Karpas-422 (cell line): ENCODE measurements around the gene AP5Z1. TPM values are rescaled to one million over a fixed set of nuclear protein-coding genes. Genes with fewer than 3 reads are reported as not detected.
"Not testable (repeated sequence)": the region's sequence is repeated elsewhere in the genome, so short reads cannot be mapped to it uniquely, and the experiment has no call there.

Source experiments
- DNase-seq: peaks from one replicate; pipeline ENCODE4 v3.0.0-alpha.2; 2015
- H2AFZ ChIP-seq: fragments of 200-600 bp; sonication (generic); 2 replicates; pipeline ENCODE4 v1.6.1; 2014; ENCODE audit warnings: antibody characterized with exemption, low read length, mixed read lengths
- H3K27ac ChIP-seq: fragments of 200-600 bp; sonication (generic); 2 replicates; pipeline ENCODE4 v1.5.1; 2014; ENCODE audit warnings: mild to moderate bottlenecking, low read length, moderate library complexity
- H3K27me3 ChIP-seq: fragments of 200-600 bp; sonication (generic); 2 replicates; pipeline ENCODE4 v1.6.1; 2014; ENCODE audit warnings: low read length, mixed read lengths
- H3K36me3 ChIP-seq: fragments of 200-600 bp; sonication (generic); 2 replicates; pipeline ENCODE4 v1.6.1; 2014; ENCODE audit warnings: low read length, mixed read lengths; ENCODE audit not compliant: insufficient read depth
- H3K4me1 ChIP-seq: fragments of 200-600 bp; sonication (generic); 2 replicates; pipeline ENCODE4 v1.6.1; 2014; ENCODE audit warnings: mild to moderate bottlenecking, low read length, mixed read lengths
- H3K4me2 ChIP-seq: fragments of 200-600 bp; sonication (generic); 2 replicates; pipeline ENCODE4 v1.6.1; 2014; ENCODE audit warnings: low read length, low read depth, mild to moderate bottlenecking; ENCODE audit not compliant: poor library complexity, severe bottlenecking
- H3K4me3 ChIP-seq: fragments of 200-600 bp; sonication (generic); 2 replicates; pipeline ENCODE4 v1.5.1; 2014; ENCODE audit warnings: mild to moderate bottlenecking, antibody characterized with exemption, low read length, mixed read lengths
- H3K79me2 ChIP-seq: fragments of 200-600 bp; sonication (generic); 2 replicates; pipeline ENCODE4 v1.6.1; 2014; ENCODE audit warnings: mild to moderate bottlenecking, low read length, mixed read lengths
- H3K9ac ChIP-seq: fragments of 200-600 bp; sonication (generic); 2 replicates; pipeline ENCODE4 v1.6.0; 2014; ENCODE audit warnings: low read length
- H3K9me2 ChIP-seq: fragments of 200-600 bp; sonication (generic), shearing (Covaris generic); replicated peaks from 2 replicates; pipeline ENCODE4 v1.6.0; 2014; ENCODE audit warnings: mild to moderate bottlenecking, low read length, moderate library complexity; ENCODE audit not compliant: insufficient read depth
- H3K9me3 ChIP-seq: fragments of 300-700, 200-600 bp; sonication (generic); 2 replicates; pipeline ENCODE4 v1.6.1; 2014; ENCODE audit warnings: low read length, mixed read lengths
- H4K20me1 ChIP-seq: fragments of 200-600 bp; sonication (generic); 2 replicates; pipeline ENCODE4 v1.6.1; 2014; ENCODE audit warnings: mild to moderate bottlenecking, antibody characterized with exemption, low read length, low read depth; ENCODE audit not compliant: insufficient read depth
- total RNA-seq: library from RNA; depleted of rRNA; stranded (reverse); fragments of >200 nt; shearing (Covaris generic); gene quantifications from 2 replicates; pipeline ENCODE4 v1.2.3, GENCODE V29; 2014; ENCODE audit warnings: low replicate concordance

Gene AP5Z1
- total RNA-seq, 1 experiment from 2014 or later: 14.5 TPM

- not testable (repeated sequence) for H3K27me3 ChIP-seq, H3K4me1 ChIP-seq, H3K9me2 ChIP-seq, H3K9me3 ChIP-seq, H3K4me3 ChIP-seq, DNase-seq, H3K27ac ChIP-seq, H3K4me2 ChIP-seq, H3K36me3 ChIP-seq, H3K79me2 ChIP-seq, H2AFZ ChIP-seq, H4K20me1 ChIP-seq, H3K9ac ChIP-seq
These were observed 18.7 kb downstream of the AP5Z1 start for GRCh38 chr7:4794171-4794570.

GRCh38 chr7:4794591-4795350, 19.3 kb downstream of the AP5Z1 start:
- H3K27ac ChIP-seq: no peak overlapping the region
- no peak overlapping the region for H3K9ac ChIP-seq
- no peak for DNase-seq
- H3K27me3 ChIP-seq: no peaks in the 10 kb centered on the region
- H3K79me2 ChIP-seq: no peaks in the 10 kb centered on the region
- H4K20me1 ChIP-seq: no peaks in the 10 kb centered on the region
- H3K4me1 ChIP-seq: no peaks in the 10 kb centered on the region
- H2AFZ ChIP-seq: no peak overlapping the region
- no peaks in the 10 kb centered on the region for H3K9me3 ChIP-seq
- no peak overlapping the region for H3K4me3 ChIP-seq
- no peak overlapping the region for H3K4me2 ChIP-seq
- H3K9me2 ChIP-seq: no peaks in the 10 kb centered on the region
- no peaks in the 10 kb centered on the region for H3K36me3 ChIP-seq

GRCh38 chr7:4796453-4796852, 21.0 kb downstream of the AP5Z1 start:
- H3K4me2 ChIP-seq: no peak overlapping the region
- no peaks in the 10 kb centered on the region for H3K79me2 ChIP-seq
- H3K9ac ChIP-seq: no peak overlapping the region
- no peaks in the 10 kb centered on the region for H3K36me3 ChIP-seq
- no peaks in the 10 kb centered on the region for H3K27me3 ChIP-seq
- no peak overlapping the region for H2AFZ ChIP-seq
- H3K27ac ChIP-seq: no peak overlapping the region
- H4K20me1 ChIP-seq: no peaks in the 10 kb centered on the region
- H3K4me3 ChIP-seq: no peak overlapping the region
- no peaks in the 10 kb centered on the region for H3K4me1 ChIP-seq
- no peak for DNase-seq
- no peaks in the 10 kb centered on the region for H3K9me2 ChIP-seq
- H3K9me3 ChIP-seq: no peaks in the 10 kb centered on the region

GRCh38 chr7:4797858-4798705, 22.7 kb downstream of the AP5Z1 start:
- Histone ChIP-seq H4K20me1 (no peaks in the 10 kb centered on the region), H3K4me3 (no peak overlapping the region), H3K9ac (no peak overlapping the region), H3K9me2 (no peaks in the 10 kb centered on the region), H3K27ac (no peak overlapping the region), H3K9me3 (no peaks in the 10 kb centered on the region), H3K27me3 (no peaks in the 10 kb centered on the region), H2AFZ (no peak overlapping the region), H3K4me2 (no peak overlapping the region), H3K4me1 (no peaks in the 10 kb centered on the region), H3K79me2 (no peaks in the 10 kb centered on the region), H3K36me3 (no peaks in the 10 kb centered on the region)
- DNase-seq: peak; percentile 86

GRCh38 chr7:4798706-4799235, 23.3 kb downstream of the AP5Z1 start:
- Histone ChIP-seq H3K4me1 (no peaks in the 10 kb centered on the region), H2AFZ (no peak overlapping the region), H4K20me1 (no peaks in the 10 kb centered on the region), H3K9me3 (no peaks in the 10 kb centered on the region), H3K9ac (no peak overlapping the region), H3K36me3 (no peaks in the 10 kb centered on the region), H3K27ac (no peak overlapping the region), H3K79me2 (no peaks in the 10 kb centered on the region), H3K4me3 (no peak overlapping the region), H3K27me3 (no peaks in the 10 kb centered on the region), H3K9me2 (no peaks in the 10 kb centered on the region), H3K4me2 (no peak overlapping the region)
- DNase-seq: no peak

- no peaks in the 10 kb centered on the region for H3K27me3 ChIP-seq
- no peaks in the 10 kb centered on the region for H3K9me2 ChIP-seq
- H2AFZ ChIP-seq: no peak overlapping the region
- no peaks in the 10 kb centered on the region for H4K20me1 ChIP-seq
- no peaks in the 10 kb centered on the region for H3K4me1 ChIP-seq
- H3K36me3 ChIP-seq: no peaks in the 10 kb centered on the region
- no peak overlapping the region for H3K4me2 ChIP-seq
- no peaks in the 10 kb centered on the region for H3K9me3 ChIP-seq
- H3K27ac ChIP-seq: no peak overlapping the region
- H3K4me3 ChIP-seq: no peak overlapping the region
- H3K9ac ChIP-seq: no peak overlapping the region
- no peaks in the 10 kb centered on the region for H3K79me2 ChIP-seq
- no peak for DNase-seq
These were observed 24.3 kb downstream of the AP5Z1 start for GRCh38 chr7:4799508-4800268.

- no peak for DNase-seq
- H3K27me3 ChIP-seq: no peaks in the 10 kb centered on the region
- no peaks in the 10 kb centered on the region for H3K9me2 ChIP-seq
- H3K9ac ChIP-seq: no peak overlapping the region
- H3K36me3 ChIP-seq: no peaks in the 10 kb centered on the region
- no peaks in the 10 kb centered on the region for H4K20me1 ChIP-seq
- no peak overlapping the region for H2AFZ ChIP-seq
- no peaks in the 10 kb centered on the region for H3K79me2 ChIP-seq
- H3K27ac ChIP-seq: no peak overlapping the region
- H3K4me1 ChIP-seq: no peaks in the 10 kb centered on the region
- H3K9me3 ChIP-seq: no peaks in the 10 kb centered on the region
- H3K4me2 ChIP-seq: no peak overlapping the region
- no peak overlapping the region for H3K4me3 ChIP-seq
These were observed 25.1 kb downstream of the AP5Z1 start for GRCh38 chr7:4800487-4800886.
